GM06990 (cell line): Measurements from ENCODE around the gene ABCA1.

ENCODE experiments used
- DNase-seq: peaks from one replicate; pipeline ENCODE4 v3.0.0-alpha.2; 2011; ENCODE audit not compliant: insufficient read length; ENCODE audit errors: extremely low read depth
- H3K27me3 ChIP-seq: replicated peaks from 2 replicates; pipeline ENCODE4 v1.6.0; 2011; ENCODE audit warnings: low read length; ENCODE audit not compliant: control insufficient read depth, insufficient read depth
- H3K36me3 ChIP-seq: 2 replicates; pipeline ENCODE4 v1.5.1; 2011; ENCODE audit warnings: low read length; ENCODE audit not compliant: control insufficient read depth, insufficient read depth
- H3K4me3 ChIP-seq: replicated peaks from 2 replicates; pipeline ENCODE4 v1.5.1; 2011; ENCODE audit warnings: low read depth, mild to moderate bottlenecking, control low read depth, low read length
- CTCF ChIP-seq: IDR thresholded peaks from 2 replicates; pipeline ENCODE4 v1.5.1; 2011; ENCODE audit warnings: low read length, control low read depth, mild to moderate bottlenecking, inconsistent platforms; ENCODE audit not compliant: insufficient read depth, poor library complexity, severe bottlenecking

The ABCA1 gene

DNA sequence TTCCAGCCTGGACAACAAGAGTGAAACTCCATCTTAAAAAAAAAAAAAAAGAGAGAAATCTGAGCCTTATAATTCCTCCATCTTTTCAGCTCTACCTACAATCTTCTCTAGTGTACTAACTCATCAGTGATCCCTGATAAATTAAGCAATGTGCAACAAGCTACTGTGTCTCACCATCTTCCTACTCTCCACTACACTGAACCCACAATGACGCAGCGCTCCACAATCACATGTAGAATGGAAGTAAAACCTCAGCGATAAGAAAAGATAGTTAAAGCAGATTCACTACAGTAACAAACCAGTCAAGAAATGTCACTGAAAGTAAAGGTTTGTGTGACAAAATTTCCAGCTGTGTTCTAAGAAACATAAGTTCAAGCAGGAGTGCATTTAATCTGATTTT, 13.5 kb downstream of the ABCA1 start:
- Histone ChIP-seq H3K36me3 (no peaks in the 10 kb centered on the region), H3K27me3 (no peaks in the 10 kb centered on the region; the same call in 1 of the 2 replicates), H3K4me3 (no peak overlapping the region)
- no peak for DNase-seq
- no peak for TF ChIP-seq CTCF

- TF ChIP-seq CTCF = no peak
- no peaks in the 10 kb centered on the region for H3K36me3 ChIP-seq
- DNase-seq = no peak
- H3K27me3 ChIP-seq = no peaks in the 10 kb centered on the region; the same call in 1 of the 2 replicates
- H3K4me3 ChIP-seq = no peak overlapping the region
Observed at GRCh38 chr9:104912606-104913005, 15.3 kb downstream of the ABCA1 start.

DNA sequence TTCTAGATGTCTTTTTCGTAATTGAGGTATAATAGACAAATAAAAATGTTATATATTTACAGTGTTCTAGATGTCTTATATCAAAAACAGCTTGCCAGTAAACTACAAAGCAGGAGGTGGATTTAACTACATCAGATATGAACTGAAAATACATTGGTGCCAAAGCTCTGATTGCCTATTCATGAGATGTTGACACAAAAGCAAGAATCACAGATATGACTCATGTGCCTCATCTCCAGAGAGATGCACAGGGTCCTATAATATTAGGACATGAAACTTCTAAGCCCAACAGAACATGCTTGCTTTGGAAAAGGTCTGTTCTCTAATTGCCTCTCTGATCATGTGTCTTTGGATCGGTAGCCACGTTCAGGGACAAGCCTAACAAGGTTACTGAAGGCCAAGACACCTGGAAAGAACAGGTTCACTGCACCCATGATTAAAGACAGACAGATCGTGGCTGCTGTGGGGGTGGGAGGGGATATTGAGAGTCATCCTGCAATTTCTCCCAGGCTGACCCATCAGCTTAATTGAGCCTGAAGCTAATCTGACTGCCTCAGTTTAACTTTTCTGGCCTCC, 16.8 kb downstream of the ABCA1 start:
- no peaks in the 10 kb centered on the region; the same call in 1 of the 2 replicates for H3K27me3 ChIP-seq
- no peaks in the 10 kb centered on the region for H3K36me3 ChIP-seq
- no peak for DNase-seq
- H3K4me3 ChIP-seq = no peak overlapping the region
- no peak for TF ChIP-seq CTCF

GRCh38 chr9:104907278-104907951, 20.5 kb downstream of the ABCA1 start:
- Histone ChIP-seq H3K36me3 (no peaks in the 10 kb centered on the region), H3K4me3 (no peak overlapping the region), H3K27me3 (no peaks in the 10 kb centered on the region; the same call in 1 of the 2 replicates)
- no peak for DNase-seq
- TF ChIP-seq CTCF = no peak

DNA sequence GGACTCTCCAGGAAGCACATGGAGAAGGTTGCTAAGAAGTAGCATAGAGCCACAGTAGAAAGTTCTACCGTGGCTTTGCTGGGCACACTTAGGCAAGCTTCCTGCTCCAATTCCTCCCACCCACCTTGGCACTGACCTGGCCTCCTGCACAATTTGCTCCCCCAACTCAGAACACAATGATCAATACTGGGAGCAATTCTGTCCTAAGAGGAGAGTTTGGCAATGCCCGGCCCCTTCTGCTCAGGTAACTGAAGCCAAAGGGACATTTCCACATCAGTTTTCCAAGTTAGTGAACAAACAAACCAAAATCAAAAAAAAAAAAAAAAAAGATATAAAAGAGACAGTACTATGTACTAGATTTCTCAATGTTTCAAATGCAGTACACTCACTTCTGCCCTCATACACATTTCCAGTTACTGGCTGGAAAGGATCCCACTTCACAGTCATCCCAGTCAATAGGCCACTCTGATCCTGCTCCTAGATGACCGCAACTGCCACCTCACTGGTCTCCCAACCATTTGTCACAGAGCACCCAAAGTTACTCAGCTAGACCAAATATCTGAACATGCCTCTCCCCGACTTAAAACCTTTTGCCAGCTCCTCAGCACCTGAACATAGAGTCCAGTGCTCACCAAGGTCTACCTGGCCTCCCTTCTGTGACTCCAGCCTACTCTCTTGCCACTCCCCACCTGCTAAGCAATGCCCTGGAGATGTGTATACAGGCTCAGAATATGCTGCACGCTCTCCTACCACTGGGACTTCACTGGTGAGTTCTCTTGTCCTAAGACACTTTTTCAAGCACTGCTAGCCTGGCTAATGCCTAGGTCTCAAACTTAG, 21.3 kb downstream of the ABCA1 start:
- TF ChIP-seq CTCF = no peak
- no peaks in the 10 kb centered on the region for H3K36me3 ChIP-seq
- no peak overlapping the region for H3K4me3 ChIP-seq
- no peaks in the 10 kb centered on the region; the same call in 1 of the 2 replicates for H3K27me3 ChIP-seq
- DNase-seq = no peak
